Breast epithelium (tissue), 3 donors: ENCODE measurements around the gene BNC2.

Experiments
- CTCF ChIP-seq, 3 donors: fragments of 450-650 bp; IDR thresholded peaks; one replicate each; pipeline ENCODE4 v1.5.1; 2016 to 2017; ENCODE audit warnings: antibody characterized with exemption in 3 of 3, mild to moderate bottlenecking in 3 of 3, moderate library complexity in 3 of 3
- POLR2AphosphoS5 ChIP-seq, 3 donors: sonication (generic); formaldehyde crosslinking; IDR thresholded peaks; one replicate each; pipeline ENCODE4 v1.6.1; 2017; ENCODE audit warnings: antibody characterized with exemption in 3 of 3

DNA sequence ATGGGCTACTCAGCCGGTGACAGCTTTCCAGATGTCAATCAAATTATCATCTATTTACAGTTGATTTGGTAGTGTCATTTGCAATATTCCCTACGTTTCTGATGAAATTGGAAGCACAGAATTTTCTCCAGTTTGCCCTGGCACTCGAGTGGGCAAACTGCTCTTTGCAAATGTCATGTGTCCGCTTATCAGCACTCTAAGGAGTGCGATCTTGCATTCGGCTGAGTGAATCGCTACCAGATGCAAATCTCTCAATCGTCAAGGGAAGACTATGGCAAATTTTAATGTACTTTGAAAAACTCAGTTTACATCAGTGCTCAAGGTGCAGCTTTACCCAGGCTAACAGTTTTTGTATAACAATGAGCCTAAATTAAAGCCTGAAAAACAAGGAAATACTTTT is 66.8 kb downstream of the BNC2 start:
- TF ChIP-seq CTCF (IDR thresholded peaks at IDR 0.05) = no peak
- no peak for TF ChIP-seq POLR2AphosphoS5 (IDR thresholded peaks at IDR 0.05)
